AG09319 (cell line): ENCODE measurements around the gene AEBP2.
"Not testable (repeated sequence)": the region's sequence is repeated elsewhere in the genome, so short reads cannot be mapped to it uniquely, and the experiment has no call there.

Experiments
- DNase-seq: peaks from one replicate; pipeline ENCODE4 v3.0.0-alpha.2; 2010; ENCODE audit warnings: low read depth; ENCODE audit errors: extremely low read depth
- TF ChIP-seq, protein P1 (sequence below): IDR thresholded peaks from 2 replicates; pipeline ENCODE4 v1.5.1; 2011; ENCODE audit warnings: low read depth, mild to moderate bottlenecking, inconsistent platforms, low read length, moderate library complexity

The AEBP2 gene

GRCh38 chr12:19546611-19547162 lies 107.4 kb downstream of the AEBP2 start:
- TF ChIP-seq, protein P1, sequence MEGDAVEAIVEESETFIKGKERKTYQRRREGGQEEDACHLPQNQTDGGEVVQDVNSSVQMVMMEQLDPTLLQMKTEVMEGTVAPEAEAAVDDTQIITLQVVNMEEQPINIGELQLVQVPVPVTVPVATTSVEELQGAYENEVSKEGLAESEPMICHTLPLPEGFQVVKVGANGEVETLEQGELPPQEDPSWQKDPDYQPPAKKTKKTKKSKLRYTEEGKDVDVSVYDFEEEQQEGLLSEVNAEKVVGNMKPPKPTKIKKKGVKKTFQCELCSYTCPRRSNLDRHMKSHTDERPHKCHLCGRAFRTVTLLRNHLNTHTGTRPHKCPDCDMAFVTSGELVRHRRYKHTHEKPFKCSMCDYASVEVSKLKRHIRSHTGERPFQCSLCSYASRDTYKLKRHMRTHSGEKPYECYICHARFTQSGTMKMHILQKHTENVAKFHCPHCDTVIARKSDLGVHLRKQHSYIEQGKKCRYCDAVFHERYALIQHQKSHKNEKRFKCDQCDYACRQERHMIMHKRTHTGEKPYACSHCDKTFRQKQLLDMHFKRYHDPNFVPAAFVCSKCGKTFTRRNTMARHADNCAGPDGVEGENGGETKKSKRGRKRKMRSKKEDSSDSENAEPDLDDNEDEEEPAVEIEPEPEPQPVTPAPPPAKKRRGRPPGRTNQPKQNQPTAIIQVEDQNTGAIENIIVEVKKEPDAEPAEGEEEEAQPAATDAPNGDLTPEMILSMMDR = no peak
- no peak for DNase-seq

DNA sequence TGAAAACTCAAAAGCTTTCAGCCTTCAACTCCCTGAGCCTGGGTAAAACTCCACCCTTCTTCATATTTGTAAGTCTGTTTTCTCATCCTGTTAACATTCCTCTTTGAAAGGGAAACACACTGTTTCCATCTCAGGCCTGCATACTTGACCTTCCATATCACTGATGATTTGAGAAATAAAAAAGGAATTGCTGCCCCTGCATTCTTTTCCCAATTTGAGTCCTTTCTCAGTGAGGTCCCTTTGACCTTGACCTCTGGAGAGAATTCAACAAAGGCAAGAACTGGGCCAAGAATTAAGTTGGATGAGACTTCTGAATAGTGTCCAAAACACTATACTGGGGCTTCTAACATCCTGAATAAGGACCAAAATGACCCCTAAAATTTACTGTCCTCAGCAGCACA lies 108.0 kb downstream of the AEBP2 start:
- DNase-seq = no peak
- TF ChIP-seq, protein P1 = no peak

DNA sequence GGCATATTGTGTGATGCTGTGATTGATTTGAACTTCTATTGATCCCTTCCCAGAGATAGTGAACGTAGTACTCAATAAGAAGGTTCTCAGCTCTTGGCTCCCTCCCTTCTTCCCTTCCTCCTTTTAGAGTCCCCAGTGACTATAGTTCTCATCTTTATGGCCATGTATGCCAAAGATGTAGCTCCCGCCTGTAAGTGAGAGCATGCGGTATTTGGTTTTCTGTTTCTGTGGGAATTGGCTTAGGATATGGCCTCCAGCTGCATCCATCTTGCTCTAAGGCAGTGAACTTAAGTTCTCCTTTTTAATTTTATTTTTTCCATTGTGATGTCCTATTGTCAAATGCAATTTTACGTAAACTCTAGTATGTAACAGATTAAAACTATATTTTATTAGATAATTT lies 109.5 kb downstream of the AEBP2 start:
- DNase-seq = no peak
- TF ChIP-seq, protein P1 = no peak

GRCh38 chr12:19550626-19551025 lies 111.3 kb downstream of the AEBP2 start:
- TF ChIP-seq, protein P1 = no peak
- DNase-seq = no peak

- not testable (repeated sequence) for DNase-seq
Measured at GRCh38 chr12:19552441-19553097, 113.3 kb downstream of the AEBP2 start.

- TF ChIP-seq, protein P1 = no peak
- no peak for DNase-seq
Measured at GRCh38 chr12:19553175-19553574, 113.9 kb downstream of the AEBP2 start.

- DNase-seq = no peak
- TF ChIP-seq, protein P1 = no peak
Measured at GRCh38 chr12:19561411-19561961, 122.2 kb downstream of the AEBP2 start.
